Measurements from ENCODE around the gene HACD2.

DNA sequence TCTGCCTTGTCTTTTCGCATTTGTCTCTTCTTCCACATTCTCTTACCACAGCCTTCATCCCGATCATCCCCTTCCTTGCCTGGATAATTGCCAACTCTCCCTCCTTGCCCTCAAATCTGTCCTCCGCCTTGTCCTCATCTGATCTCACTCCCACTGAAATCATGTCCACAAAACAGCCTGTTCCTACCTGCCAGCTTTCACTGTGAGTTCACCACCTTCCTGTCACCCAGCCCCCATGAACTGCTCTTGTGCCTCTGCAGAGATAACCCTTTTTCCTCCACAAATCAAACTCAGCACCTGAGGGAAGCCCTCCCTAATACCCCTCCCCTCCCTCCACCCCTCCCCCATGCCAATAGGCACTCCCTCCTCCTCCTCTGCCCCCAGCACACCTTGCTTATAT lies 131.2 kb downstream of the HACD2 start:
- TF ChIP-seq, protein P1, sequence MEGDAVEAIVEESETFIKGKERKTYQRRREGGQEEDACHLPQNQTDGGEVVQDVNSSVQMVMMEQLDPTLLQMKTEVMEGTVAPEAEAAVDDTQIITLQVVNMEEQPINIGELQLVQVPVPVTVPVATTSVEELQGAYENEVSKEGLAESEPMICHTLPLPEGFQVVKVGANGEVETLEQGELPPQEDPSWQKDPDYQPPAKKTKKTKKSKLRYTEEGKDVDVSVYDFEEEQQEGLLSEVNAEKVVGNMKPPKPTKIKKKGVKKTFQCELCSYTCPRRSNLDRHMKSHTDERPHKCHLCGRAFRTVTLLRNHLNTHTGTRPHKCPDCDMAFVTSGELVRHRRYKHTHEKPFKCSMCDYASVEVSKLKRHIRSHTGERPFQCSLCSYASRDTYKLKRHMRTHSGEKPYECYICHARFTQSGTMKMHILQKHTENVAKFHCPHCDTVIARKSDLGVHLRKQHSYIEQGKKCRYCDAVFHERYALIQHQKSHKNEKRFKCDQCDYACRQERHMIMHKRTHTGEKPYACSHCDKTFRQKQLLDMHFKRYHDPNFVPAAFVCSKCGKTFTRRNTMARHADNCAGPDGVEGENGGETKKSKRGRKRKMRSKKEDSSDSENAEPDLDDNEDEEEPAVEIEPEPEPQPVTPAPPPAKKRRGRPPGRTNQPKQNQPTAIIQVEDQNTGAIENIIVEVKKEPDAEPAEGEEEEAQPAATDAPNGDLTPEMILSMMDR (IDR thresholded peaks at IDR 0.05; ENCODE audit: low read length): no peak
- TF ChIP-seq EZH2phosphoT487 (IDR thresholded peaks at IDR 0.05; ENCODE audit: low read length): no peak
